Left ventricle myocardium superior (tissue), 1 donor: Measurements from ENCODE around the gene GLB1L3. TPM values are rescaled to one million over a fixed set of nuclear protein-coding genes. Genes with fewer than 3 reads are reported as not detected.
"Not testable (repeated sequence)": the region's sequence is repeated elsewhere in the genome, so short reads cannot be mapped to it uniquely, and the experiment has no call there.

Experiments used
- ATAC-seq: fragments of 200-7000 bp; cut with Tn5 transposase; one replicate; pipeline ENCODE4 v1.9.1; 2020; ENCODE audit warnings: mild to moderate bottlenecking, moderate library complexity
- DNase-seq: peaks from one replicate; pipeline ENCODE4 v3.0.0-alpha.2; 2020
- intact Hi-C: fragments of 100-400 bp; cut with micrococcal nuclease; formaldehyde crosslinking; loops from one replicate; pipeline ENCODE4 v1.11.0; 2022
- total RNA-seq: library from RNA; stranded (reverse); fragmentation: NEBNext Ultra II Directional; extraction: Animal tissue kit (Norgen Biotek cat#: 25700); gene quantifications from one replicate; pipeline ENCODE4 v1.2.1, GENCODE V29; 2021
- donor health status: DM: no; HTN: yes; CAD: no; lungs with severe emphysema.

The GLB1L3 gene
- total RNA-seq, 1 donor from 2014 or later, result not detected

- intact Hi-C loops, result no loop called here
- DNase-seq, result no peak
- no peak for ATAC-seq
Measured at GRCh38 chr11:134270250-134270714, 5.9 kb upstream of the GLB1L3 start.

DNA sequence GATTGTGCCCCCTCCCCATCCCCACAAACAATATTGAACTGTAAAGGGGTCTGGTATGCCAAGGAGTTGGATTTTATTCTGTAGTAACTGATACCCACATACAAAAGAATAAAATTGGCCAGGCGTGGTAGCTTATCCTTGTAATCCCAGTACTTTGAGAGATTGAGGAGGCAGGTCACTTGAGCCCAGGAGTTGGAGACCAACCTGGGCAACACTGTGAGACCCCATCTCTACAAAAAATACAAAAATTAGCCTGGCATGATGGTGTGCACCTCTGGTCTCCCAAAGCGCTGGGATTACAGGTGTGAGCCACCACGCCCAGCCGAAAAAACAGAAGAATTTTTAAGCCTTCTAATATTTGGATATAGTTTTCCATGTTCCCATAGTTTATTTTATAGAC is 4.2 kb upstream of the GLB1L3 start:
- ATAC-seq, result no peak
- intact Hi-C loops, result no loop called here
- DNase-seq, result no peak

- peak; percentile 68 for ATAC-seq
- intact Hi-C loops, result no loop called here
- DNase-seq, result peak; percentile 56
Measured at GRCh38 chr11:134272381-134273316, 3.5 kb upstream of the GLB1L3 start.

DNA sequence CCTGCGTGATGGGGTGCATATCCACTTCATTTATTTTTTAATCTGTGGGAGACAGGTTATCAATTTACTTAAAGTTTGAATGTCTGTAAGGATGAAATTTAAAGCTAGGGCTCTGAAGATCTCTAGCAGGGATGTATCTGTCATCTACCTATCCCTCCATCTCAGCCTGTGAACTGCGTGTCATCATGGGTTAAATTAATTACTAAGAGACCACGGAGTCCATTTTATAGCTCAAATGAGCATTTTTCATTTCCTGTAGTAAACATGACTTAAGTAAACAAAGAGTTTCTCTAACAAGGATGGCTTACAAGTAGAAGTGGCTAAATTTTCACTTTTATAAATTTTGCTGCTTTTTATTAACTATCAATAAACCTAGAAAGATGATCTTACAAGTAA is 2.9 kb upstream of the GLB1L3 start:
- DNase-seq, result no peak
- ATAC-seq, result no peak
- intact Hi-C loops, result no loop called here

- intact Hi-C loops, result no loop called here
- DNase-seq (no peak), ATAC-seq (no peak)
Measured at GRCh38 chr11:134275188-134275533, 1.0 kb upstream of the GLB1L3 start.

- DNase-seq, result no peak
- no peak for ATAC-seq
- intact Hi-C loops, result no loop called here
Measured at GRCh38 chr11:134276396-134277182, 410 bp downstream of the GLB1L3 start.

- DNase-seq (no peak), ATAC-seq (no peak)
- intact Hi-C loops, result no loop called here
Measured at GRCh38 chr11:134277183-134278001, 1.2 kb downstream of the GLB1L3 start.

- no peak for DNase-seq
- ATAC-seq, result no peak
- intact Hi-C loops, result no loop called here
Measured at GRCh38 chr11:134278356-134278755, 2.2 kb downstream of the GLB1L3 start.

DNA sequence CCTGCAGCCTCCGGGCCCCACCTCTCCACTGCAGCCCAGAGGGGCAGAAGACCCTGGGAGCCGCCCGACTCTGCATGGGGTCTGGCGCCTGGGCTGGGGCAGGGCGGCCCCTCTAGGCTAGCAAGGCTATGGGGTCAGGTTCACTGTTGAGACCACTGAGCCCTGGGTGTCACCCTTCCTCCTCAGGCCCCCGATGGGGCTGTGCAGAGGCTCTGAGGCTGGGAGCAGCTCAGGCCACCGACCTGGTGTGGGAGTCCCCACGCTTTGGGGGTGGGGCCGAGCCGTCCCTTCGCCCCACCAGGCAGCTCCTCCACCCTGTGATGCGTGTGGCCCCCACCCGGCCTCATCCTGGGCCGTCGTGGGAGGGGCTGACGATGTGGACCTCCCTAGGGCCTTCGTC is 5.5 kb downstream of the GLB1L3 start:
- intact Hi-C loops, DNase-seq, ATAC-seq: not testable (repeated sequence)

DNA sequence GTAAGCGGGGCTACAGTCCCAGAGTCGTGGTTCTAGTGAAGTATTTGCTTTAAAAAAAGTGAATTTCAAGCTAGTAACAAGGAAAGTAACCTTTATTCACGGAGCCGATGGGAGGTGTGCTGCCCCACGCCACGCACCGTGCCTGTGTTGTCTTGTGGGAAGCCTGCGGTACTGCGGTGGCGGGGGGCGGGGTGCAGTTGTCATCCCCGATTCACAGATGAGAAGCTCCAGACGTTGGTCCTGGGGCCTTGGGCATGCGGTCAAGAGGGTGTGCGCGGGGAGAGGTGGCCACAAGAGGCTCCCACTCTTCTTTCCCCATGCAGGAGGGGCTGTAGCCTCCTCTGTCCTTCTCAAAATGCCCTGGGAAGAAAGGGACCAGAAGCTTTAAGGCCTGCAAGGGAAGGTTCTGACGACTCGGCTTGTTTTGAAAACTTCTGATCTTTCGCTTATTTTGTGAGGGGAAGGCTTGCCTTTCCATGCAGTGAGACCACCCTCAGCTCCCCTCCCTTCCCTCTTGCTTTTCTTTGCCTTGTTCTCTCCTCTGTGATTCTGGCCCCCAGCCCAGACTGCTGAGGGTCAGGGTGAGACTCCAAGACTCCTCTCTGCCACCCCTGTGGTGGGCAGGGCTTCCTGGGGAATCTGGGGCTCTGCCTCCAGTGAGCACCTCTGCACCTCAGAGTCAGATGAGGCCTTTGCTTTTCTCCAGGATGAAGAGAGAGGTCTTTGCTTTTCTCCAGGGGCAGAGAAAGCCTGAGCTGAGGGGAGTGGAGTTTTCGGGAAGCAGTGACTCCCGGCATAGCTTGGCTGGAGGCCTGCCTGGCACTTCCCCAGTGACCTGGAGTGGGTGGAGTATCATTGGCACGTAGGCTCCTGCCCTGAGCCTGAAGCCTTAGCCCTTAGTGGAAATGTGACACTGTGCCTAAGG is 6.2 kb downstream of the GLB1L3 start:
- intact Hi-C loops, result no loop called here
- peak; percentile 81 for ATAC-seq
- peak; percentile 62 for DNase-seq

DNA sequence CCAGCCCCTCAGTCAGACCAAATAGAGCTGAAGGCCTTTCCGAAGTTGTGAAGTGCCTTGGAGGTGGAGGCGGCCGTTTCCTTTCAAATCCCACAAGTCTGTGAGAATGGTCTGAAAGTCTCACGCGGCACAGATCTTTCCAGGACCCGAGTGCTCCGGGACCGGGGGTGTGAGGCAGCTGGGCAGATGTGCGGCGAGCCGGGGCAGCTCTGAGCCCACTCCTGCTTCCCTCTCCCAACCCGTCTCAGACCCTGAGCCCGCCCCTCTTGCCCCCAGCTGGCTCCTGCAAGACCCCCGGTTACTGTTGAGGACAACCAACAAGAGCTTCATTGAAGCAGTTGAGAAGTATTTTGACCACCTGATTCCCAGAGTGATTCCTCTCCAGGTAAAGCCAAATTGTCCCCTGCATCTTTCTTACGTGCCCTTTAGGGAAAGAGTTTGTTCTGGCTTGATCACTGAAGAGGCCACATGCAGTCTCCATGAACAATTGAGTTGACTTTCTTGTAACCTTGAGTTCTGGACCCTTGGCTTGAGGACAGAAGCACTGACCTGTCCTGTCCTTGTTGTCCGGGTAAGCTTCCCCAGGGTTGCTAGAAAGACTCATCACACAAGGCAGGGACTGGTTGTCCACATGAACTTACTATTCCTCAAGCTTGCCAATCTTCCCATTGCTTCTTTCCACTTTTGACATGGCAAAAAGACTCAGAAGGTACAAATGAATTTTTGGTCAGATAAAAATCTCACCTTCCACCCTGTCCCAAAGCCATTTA is 7.5 kb downstream of the GLB1L3 start:
- ATAC-seq (no peak), DNase-seq (no peak)
- intact Hi-C loops, result no loop called here

DNA sequence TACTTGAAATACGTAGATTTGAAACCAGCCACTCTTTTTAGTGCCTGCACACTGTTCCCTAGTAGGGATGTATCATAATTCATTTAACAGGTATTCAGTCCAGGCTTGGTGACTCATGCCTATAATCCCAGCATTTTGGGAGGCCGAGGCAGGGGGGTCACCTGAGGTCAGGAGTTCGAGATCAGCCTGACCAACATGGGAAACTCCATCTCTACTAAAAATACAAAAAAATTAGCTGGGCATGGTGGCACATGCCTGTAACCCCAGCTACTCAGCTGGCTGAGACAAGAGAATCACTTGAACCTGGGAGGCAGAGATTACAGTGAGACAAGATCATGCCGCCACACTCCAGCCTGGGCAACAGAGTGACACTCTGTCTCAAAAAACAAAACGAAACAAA is 8.2 kb downstream of the GLB1L3 start:
- ATAC-seq, DNase-seq, intact Hi-C loops: not testable (repeated sequence)

DNA sequence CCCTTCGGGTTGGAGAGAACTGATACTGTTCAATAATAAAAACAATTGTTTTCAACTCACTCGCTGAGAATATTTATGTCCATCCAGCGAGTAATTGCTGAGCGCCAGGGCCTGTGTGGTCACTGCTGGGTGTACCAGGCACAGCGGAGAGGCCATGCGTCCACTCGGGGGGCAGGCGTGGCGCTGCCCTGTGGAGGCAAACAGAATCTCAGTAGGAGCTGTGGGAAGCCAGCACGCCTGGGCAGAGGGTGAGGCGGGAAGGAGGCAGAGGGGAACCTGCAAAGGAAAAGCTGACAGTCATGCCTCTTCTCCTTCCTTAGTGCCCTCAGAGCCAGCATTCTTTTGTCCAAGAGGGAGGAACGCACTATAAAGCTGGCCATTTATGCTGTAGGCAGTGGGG is 11.4 kb downstream of the GLB1L3 start:
- DNase-seq (no peak), ATAC-seq (no peak)
- intact Hi-C loops, result no loop called here

GRCh38 chr11:134288486-134288885 is 12.3 kb downstream of the GLB1L3 start:
- DNase-seq (no peak), ATAC-seq (no peak)
- intact Hi-C loops, result no loop called here

DNA sequence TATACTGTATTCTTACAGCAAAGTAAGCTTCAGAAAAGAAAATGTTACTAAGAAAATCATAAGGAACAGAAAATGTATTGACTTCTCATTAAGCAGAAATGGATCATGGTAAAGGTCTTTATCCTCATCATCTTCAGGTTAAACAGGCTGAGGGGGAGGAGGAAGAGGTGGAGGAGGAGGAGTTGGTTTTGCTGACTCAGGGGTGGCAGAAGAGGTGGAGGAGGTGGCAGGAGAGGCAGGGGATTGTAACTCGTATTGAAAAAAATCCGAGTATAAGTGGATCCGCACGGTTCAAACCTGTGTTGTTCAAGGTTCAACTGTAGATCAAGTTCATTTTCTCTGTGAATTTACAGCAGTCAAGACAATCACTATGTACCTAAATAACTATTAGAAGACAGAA is 13.0 kb downstream of the GLB1L3 start:
- ATAC-seq (no peak), DNase-seq (no peak)
- intact Hi-C loops, result no loop called here

- intact Hi-C loops, result no loop called here
- peak; percentile 55 for DNase-seq
- ATAC-seq, result peak; percentile 47
Measured at GRCh38 chr11:134289789-134290188, 13.6 kb downstream of the GLB1L3 start.

GRCh38 chr11:134290646-134291045 is 14.5 kb downstream of the GLB1L3 start:
- DNase-seq (no peak), ATAC-seq (peak; percentile 19)

DNA sequence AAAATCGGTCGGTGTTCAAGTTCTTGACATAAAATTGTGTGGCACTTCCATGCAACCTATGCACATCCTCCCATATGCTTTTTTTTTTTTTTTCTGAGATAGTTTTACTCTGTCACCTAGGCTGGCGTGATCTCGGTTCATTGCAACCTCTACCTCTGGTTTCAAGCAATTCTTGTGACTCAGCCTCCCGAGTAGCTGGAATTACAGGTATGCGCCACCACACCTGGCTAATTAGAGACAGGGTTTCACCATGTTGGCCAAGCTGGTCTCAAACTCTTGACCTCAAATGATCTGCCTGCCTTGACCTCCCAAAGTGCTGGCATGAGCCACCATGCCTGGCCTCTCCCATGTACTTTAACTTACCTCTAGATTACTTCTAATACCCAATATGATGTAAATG is 15.0 kb downstream of the GLB1L3 start:
- intact Hi-C loops, result no loop called here
- ATAC-seq, result no peak
- no peak for DNase-seq

More at GRCh38 chr11:134290646-134291045, 14.5 kb downstream of the GLB1L3 start:
- intact Hi-C loops, result no loop called here
